Stomach (tissue), 9 donors: ENCODE results near the gene ARHGAP22. TPM values are rescaled to one million over a fixed set of nuclear protein-coding genes. Genes with fewer than 3 reads are reported as not detected.

ENCODE experiments used
- DNase-seq, 2 donors: peaks; one replicate each; pipeline versions ENCODE4 v3.0.0 to v3.0.0-alpha.2; 2013 to 2019
- H3K27ac ChIP-seq, 5 donors: fragments of 200-600 bp in 4 of 5; sonication (generic) in 4 of 5; one replicate each; pipeline ENCODE4 v1.5.1; 2013 to 2019; ENCODE audit warnings: mild to moderate bottlenecking in 1 of 5, moderate library complexity in 1 of 5
- H3K27me3 ChIP-seq, 3 donors: fragments of 200-600 bp; sonication (generic); one replicate each; pipeline ENCODE4 v1.5.1; 2017 to 2019; ENCODE audit warnings: mixed run types in 1 of 3
- H3K36me3 ChIP-seq, 4 donors: fragments of 200-600 bp; sonication (generic); 1 replicate in 3 of 4; 2 replicates in 1 of 4; pipeline ENCODE4 v1.5.1; 2016 to 2019
- H3K4me1 ChIP-seq, 4 donors: fragments of 200-600 bp; sonication (generic); one replicate each; pipeline ENCODE4 v1.5.1; 2016 to 2019
- H3K4me3 ChIP-seq, 4 donors: fragments of 200-600 bp; sonication (generic) in 3 of 4; one replicate each; pipeline ENCODE4 v1.5.1; 2016 to 2019; ENCODE audit warnings: mild to moderate bottlenecking in 1 of 4
- H3K9me3 ChIP-seq, 4 donors: fragments of 200-600 bp; sonication (generic); one replicate each; pipeline ENCODE4 v1.5.1; 2016 to 2019
- EP300 ChIP-seq: sonication (generic); formaldehyde crosslinking; IDR thresholded peaks from one replicate; pipeline ENCODE4 v1.6.1; 2017; ENCODE audit warnings: antibody characterized with exemption
- POLR2A ChIP-seq, 4 donors: fragments of 450-650 bp; IDR thresholded peaks; one replicate each; pipeline ENCODE4 v1.6.1; 2016; ENCODE audit warnings: antibody characterized with exemption in 4 of 4, control low read depth in 2 of 4, mild to moderate bottlenecking in 1 of 4, moderate library complexity in 1 of 4
- POLR2AphosphoS5 ChIP-seq, 3 donors: sonication (generic); formaldehyde crosslinking; IDR thresholded peaks; one replicate each; pipeline ENCODE4 v1.6.1; 2016; ENCODE audit warnings: antibody characterized with exemption in 3 of 3
- WGBS, 5 donors: extraction: QIAGEN DNeasy Blood & Tissue Kit in 3 of 5; methylation state at CpG; one replicate each; pipeline versions ENCODE4 v1.1.5 to v1.1.7; 2013 to 2018; 5-methylcytosine and 5-hydroxymethylcytosine counted together
- intact Hi-C: fragments of 100-400 bp; cut with DNase I; formaldehyde crosslinking; loops from one replicate; pipeline ENCODE4 v1.15.1; 2023; ENCODE audit warnings: low total_unique reads
- polyA plus RNA-seq, 3 donors: library from polyadenylated mRNA; stranded (reverse); fragments of 200-250 nt; gene quantifications; one replicate each; pipeline ENCODE4 v1.2.3, GENCODE V29; 2013
- total RNA-seq, 5 donors: library from RNA; depleted of rRNA; stranded (reverse); fragments of >200 nt; gene quantifications; one replicate each; pipeline versions ENCODE4 v1.1.0 to v1.2.3, GENCODE V29; 2014 to 2016
- TF ChIP-seq, protein P1 (sequence below), 7 experiments: fragments of 450-650 bp in 4 of 7; fragments of 200-600 bp in 3 of 7; sonication (generic) in 3 of 7; IDR thresholded peaks; one replicate each; pipeline ENCODE4 v1.5.1; 2016 to 2019; ENCODE audit warnings: antibody characterized with exemption in 7 of 7, control low read depth in 2 of 7, mild to moderate bottlenecking in 1 of 7
- donor health status: healthy with polysubstance abuse.
- donor health status: Bipolar disorder and iron deficiency.
- donor health status: healthy.

Gene ARHGAP22
- total and polyA plus RNA-seq, 8 donors: 1.3 to 28.6 (median 2.2) TPM; not detected in 1

DNA sequence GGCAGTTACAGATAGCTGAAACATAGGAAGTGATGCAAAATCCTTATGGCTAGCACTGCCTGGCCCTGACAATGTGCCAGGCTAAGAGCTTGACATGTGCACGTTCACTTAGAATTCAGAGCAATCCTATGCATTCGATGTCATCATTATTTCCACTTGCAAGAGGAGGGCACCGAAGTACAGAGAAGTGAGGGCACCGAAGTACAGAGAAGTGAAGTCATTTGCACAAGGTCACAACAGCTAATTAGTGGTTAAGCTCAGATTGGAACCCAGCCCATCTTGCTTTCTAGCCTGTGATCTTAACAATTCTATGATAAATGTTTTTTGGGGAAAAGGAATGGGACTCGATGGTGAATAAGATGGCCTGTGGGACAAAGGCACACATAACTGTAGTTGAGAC, 73.4 kb downstream of the ARHGAP22 start:
- TF ChIP-seq POLR2AphosphoS5 (IDR thresholded peaks at IDR 0.05) (no peak), POLR2A (IDR thresholded peaks at IDR 0.05) (no peak), EP300 (no peak)
- TF ChIP-seq, protein P1, sequence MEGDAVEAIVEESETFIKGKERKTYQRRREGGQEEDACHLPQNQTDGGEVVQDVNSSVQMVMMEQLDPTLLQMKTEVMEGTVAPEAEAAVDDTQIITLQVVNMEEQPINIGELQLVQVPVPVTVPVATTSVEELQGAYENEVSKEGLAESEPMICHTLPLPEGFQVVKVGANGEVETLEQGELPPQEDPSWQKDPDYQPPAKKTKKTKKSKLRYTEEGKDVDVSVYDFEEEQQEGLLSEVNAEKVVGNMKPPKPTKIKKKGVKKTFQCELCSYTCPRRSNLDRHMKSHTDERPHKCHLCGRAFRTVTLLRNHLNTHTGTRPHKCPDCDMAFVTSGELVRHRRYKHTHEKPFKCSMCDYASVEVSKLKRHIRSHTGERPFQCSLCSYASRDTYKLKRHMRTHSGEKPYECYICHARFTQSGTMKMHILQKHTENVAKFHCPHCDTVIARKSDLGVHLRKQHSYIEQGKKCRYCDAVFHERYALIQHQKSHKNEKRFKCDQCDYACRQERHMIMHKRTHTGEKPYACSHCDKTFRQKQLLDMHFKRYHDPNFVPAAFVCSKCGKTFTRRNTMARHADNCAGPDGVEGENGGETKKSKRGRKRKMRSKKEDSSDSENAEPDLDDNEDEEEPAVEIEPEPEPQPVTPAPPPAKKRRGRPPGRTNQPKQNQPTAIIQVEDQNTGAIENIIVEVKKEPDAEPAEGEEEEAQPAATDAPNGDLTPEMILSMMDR (IDR thresholded peaks at IDR 0.05): no peak
- WGBS, 5 donors: 57 to 70% (median 67%) methylated on average over 5 of the region's 5 CpGs

DNA sequence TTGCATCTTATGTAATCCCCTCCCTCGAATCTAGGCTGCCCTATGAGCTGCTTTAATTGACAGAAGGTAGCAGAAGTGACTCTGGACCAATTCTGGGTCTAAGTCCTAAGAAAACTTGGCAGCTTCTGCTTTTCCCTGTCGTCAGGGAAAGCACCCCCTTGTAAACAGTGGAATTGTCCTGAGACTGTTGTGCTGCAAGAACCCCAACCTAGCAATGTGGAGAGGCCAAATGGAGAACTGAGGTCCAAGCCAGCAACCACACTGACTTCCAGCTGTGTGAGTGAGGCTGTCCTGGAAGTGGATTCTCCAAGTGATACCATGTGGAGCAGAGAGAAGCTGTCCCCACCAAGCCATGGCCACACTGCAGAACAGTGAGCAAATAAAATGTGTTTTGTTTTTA, 75.5 kb downstream of the ARHGAP22 start:
- TF ChIP-seq, protein P1 (IDR thresholded peaks at IDR 0.05): no peak
- TF ChIP-seq EP300 (no peak), POLR2A (IDR thresholded peaks at IDR 0.05) (no peak), POLR2AphosphoS5 (IDR thresholded peaks at IDR 0.05) (no peak)
- no peak overlapping the region for H3K27ac ChIP-seq
- 34 to 72% (median 44%) methylated on average over 2 of the region's 2 CpGs for WGBS, 5 donors
- H3K4me3 ChIP-seq: no peak overlapping the region
- peaks cover 0 to 11% (median 2%) of the 10 kb centered on the region in 3 donors for H3K27me3 ChIP-seq
- H3K36me3 ChIP-seq: no peaks in the 10 kb centered on the region
- H3K9me3 ChIP-seq: no peaks in the 10 kb centered on the region
- H3K4me1 ChIP-seq: peaks cover 0 to 13% (median 3%) of the 10 kb centered on the region in 4 donors
- intact Hi-C loops: no loop called here
- peak in 1 of 2 donors; percentile 3 for DNase-seq

More for the DNA sequence above, 73.4 kb downstream of the ARHGAP22 start:
- H3K4me1 ChIP-seq: peaks cover 0 to 5% (median 2%) of the 10 kb centered on the region in 4 donors
- H3K4me3 ChIP-seq: no peak overlapping the region
- H3K9me3 ChIP-seq: no peaks in the 10 kb centered on the region
- intact Hi-C loops: no loop called here
- no peaks in the 10 kb centered on the region for H3K36me3 ChIP-seq
- H3K27ac ChIP-seq: no peak overlapping the region
- H3K27me3 ChIP-seq: no peaks in the 10 kb centered on the region
- no peak for DNase-seq

DNA sequence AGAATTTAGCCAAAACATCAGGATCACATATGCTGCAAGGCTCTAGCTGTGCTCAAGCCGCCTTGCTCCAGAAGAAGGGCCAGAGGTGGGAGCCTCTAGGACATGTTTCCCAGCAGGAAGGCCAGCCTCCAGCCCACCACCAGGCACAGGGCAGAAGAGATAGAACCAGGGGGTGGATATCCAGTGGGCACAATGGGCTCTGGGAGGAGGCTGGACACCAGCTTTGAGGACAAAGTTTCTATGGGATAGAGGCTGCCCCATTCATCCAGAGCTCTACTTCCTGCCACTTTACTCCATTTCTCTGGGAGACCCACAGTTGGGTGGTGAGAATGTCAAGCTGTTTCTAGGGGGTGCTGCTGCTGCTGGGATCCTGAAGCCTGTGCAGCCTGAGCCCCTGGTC, 77.1 kb downstream of the ARHGAP22 start:
- intact Hi-C loops: no loop called here
- Histone ChIP-seq H3K4me1 (peaks cover 11 to 28% (median 16%) of the 10 kb centered on the region in 4 donors), H3K27me3 (peaks cover 0 to 26% (median 16%) of the 10 kb centered on the region in 3 donors), H3K9me3 (no peaks in the 10 kb centered on the region), H3K4me3 (no peak overlapping the region), H3K36me3 (no peaks in the 10 kb centered on the region), H3K27ac (no peak overlapping the region)
- no peak for TF ChIP-seq POLR2AphosphoS5 (IDR thresholded peaks at IDR 0.05)
- TF ChIP-seq EP300: no peak
- TF ChIP-seq, protein P1 (IDR thresholded peaks at IDR 0.05): no peak
- no peak for TF ChIP-seq POLR2A (IDR thresholded peaks at IDR 0.05)
- peak in 1 of 2 donors; percentile 7 for DNase-seq
- 91 to 100% (median 92%) methylated on average over 1 of the region's 1 CpG for WGBS, 5 donors

DNA sequence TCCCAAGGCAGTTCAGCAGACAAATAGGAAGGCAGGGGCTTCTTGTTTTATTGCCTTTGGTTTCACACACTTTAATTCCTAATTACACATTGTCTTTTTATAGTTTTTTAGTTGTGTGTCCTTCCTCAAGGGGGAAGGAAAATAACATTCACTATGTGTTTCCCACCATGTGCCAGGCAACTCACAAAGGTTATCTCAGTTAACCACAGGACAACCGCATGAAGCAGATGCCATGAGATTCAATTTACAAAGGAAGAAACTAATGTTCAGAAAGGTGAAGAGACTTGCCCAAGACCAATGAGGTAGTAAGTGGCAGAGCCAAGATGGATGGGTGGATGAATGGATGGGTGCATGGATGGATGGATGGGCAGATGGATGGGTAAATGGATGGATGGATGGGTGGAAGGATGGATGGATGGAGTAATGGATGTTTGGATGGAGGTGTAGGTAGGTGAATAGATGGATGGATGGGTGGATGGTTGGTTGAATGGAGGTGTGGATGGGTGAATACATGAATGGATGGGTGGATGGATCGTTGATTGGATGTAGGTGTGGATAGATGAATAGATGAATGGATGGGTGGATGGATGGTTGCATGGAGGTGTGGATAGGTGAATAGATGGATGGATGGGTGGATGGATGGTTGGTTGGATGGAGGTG, 77.9 kb downstream of the ARHGAP22 start:
- WGBS, 5 donors: 77 to 88% (median 82%) methylated on average over 2 of the region's 2 CpGs
- peaks cover 11 to 32% (median 19%) of the 10 kb centered on the region in 4 donors for H3K4me1 ChIP-seq
- intact Hi-C loops: no loop called here
- DNase-seq: no peak
- TF ChIP-seq EP300 (no peak), POLR2AphosphoS5 (IDR thresholded peaks at IDR 0.05) (no peak), POLR2A (IDR thresholded peaks at IDR 0.05) (no peak)
- TF ChIP-seq, protein P1 (IDR thresholded peaks at IDR 0.05): no peak
- H3K4me3 ChIP-seq: no peak overlapping the region
- H3K9me3 ChIP-seq: no peaks in the 10 kb centered on the region
- H3K27me3 ChIP-seq: peaks cover 0 to 34% (median 24%) of the 10 kb centered on the region in 3 donors
- H3K36me3 ChIP-seq: no peaks in the 10 kb centered on the region
- H3K27ac ChIP-seq: peak overlapping the region in 2 of 5 donors; percentile 69 to 71
